NCI-H460 (cell line): Measurements from ENCODE around the gene CIC. TPM values are rescaled to one million over a fixed set of nuclear protein-coding genes. Genes with fewer than 3 reads are reported as not detected.
A peak's percentile ranks its signal among the peaks of the same experiment; 100 is the strongest.

ENCODE experiments used
- DNase-seq: peaks from one replicate; pipeline ENCODE4 v3.0.0-alpha.2; 2016; ENCODE audit warnings: low read depth; ENCODE audit errors: extremely low read depth
- total RNA-seq: library from RNA; depleted of rRNA; stranded (reverse); fragments of >200 nt; shearing (Covaris generic); gene quantifications from 2 replicates; pipeline ENCODE4 v1.2.3, GENCODE V29; 2014

CIC gene
- total RNA-seq, 1 experiment from 2014 or later = 7.7 TPM

DNA sequence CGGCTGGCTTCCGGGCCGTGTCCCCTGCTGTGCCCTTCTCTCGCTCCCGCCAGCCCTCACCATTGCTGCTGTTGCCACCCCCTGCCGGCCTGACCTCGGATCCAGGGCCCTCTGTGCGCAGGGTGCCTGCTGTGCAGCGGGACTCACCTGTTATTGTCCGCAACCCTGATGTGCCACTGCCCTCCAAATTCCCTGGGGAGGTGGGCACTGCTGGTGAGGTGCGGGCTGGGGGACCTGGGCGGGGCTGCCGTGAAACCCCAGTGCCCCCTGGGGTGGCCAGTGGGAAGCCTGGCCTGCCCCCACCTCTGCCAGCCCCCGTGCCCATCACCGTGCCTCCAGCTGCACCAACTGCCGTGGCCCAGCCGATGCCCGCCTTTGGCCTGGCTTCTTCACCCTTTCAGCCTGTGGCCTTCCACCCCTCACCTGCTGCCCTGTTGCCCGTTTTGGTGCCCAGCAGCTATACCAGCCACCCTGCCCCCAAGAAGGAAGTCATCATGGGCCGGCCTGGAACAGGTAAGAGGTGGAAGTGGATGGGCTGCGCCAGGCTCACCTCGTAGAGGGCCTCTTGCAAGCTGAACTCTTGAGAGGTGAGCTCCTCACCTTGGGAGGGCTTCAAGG lies 5.1 kb downstream of the CIC start:
- DNase-seq = no peak

DNA sequence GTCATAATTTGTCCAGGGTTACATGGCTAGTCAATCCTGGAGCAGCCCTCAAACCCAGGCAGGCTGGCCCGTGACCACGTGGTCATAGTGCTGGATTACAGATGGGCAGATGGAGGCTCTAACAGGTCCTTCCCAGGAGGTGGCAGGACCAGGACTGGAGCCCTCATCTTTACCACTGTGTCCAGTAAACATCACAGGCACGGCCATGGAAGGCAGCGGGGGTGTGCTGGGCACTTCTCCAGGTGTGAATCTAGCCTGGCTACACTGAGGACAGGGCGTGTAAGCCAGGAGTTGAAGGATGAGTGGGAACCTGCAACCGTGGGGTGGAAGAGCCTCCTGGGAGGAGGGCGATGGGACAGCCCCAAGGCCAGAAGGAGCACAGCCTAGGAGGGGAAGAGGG lies 6.1 kb downstream of the CIC start:
- DNase-seq = no peak

DNA sequence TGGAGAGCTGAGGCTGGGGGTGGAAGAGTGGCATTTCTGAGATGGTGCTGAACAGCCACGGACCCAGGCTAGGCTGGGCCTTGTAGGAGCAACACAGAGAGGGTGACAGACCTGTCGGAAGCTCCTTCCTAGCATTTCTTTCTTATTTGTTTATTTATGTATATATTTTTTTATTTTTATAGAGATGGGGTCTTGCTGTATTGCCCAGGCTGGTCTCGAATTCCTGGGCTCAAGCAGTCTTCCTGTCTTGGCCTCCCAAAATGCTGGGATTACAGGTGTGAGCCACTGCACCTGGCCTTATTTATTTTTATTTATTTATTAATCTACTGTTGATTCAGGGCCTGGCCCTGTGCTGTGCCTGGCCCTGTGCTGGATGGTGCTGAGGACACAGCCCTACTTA lies 6.5 kb downstream of the CIC start:
- no peak for DNase-seq

DNA sequence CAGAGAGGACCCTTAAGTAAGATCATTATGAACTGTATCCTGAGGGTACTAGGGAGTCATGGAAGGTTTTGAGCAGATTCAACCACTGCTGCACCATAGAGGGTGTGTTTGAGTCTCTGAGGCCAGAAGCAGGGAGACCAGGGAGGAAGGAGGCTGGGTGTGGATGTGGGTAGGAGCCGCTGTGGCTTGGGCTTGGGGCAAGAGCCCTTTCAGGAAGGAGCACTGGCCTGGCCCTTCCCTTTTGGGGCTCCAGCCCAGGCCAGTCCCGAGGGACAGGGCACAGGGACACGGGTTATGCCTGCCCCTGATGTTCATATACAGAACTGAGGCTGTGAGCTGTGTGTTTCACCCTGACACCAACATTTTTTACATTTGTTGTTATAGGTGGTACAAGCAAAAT lies 7.2 kb downstream of the CIC start:
- DNase-seq = no peak

GRCh38 chr19:42276821-42277220 lies 7.8 kb downstream of the CIC start:
- no peak for DNase-seq

DNA sequence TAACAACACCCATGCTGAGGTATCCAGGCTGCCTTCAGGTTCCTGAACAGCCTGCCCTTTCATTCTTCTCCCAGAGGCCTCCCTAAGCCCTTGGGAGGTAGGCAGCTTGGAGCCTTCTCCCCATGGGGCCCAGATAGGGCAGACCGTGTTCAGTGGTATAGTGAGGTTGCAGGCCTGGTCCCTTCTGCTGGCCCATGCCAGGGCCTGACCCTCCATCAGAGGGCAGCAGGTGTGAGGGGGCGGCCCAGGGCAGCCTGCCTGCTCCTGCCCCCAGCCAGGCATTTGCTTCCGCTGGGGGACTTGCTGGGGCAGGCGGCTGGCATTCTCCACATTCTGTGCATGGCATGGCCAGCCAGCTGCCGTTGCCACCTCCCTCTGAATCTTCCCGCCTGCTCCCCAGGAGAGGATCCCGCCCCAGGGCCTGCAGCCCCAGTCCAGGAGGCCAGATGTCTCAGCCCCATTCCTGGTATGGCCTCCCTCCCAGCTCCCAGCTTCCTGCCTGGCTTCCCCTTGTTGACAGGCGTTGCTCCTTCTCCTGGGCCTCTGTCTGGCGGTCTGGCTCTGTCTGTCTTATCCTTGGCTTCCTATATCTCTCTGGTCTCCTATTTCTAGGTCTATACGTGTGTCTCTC lies 8.9 kb downstream of the CIC start:
- no peak for DNase-seq

DNA sequence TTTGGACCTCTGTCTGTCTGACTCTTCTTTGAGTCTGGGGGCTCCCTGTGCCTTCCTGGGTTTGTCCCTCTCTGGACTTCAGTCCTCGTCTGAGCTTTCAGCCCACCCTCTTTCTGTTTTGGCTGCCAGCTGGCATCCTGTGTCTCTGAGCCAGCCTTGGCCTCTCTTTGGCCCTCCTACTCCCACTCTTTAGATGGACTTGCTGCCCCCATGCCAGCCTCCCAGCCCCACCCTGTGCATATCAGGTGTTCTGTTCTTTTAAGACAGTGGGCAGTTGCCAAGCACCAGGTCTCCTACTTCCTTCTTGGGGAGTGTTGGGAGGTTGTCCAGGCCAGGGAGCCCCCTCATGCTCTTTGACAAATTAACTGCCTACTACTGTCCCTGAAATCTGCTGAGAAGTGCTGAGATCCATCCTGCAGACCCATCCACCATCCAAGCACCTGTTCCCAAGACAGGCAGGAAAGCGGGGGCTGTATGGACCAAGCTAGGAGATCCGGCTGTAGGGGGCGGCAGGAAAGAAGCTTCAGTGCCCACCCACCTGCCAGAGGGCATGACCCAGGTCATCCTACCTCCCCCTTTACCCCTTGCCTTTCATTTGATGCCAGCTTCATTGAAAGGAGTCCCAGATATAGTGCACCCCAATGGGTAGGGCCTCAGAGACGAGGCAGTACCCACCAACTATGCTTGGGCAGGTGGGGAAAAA lies 9.6 kb downstream of the CIC start:
- no peak for DNase-seq

DNA sequence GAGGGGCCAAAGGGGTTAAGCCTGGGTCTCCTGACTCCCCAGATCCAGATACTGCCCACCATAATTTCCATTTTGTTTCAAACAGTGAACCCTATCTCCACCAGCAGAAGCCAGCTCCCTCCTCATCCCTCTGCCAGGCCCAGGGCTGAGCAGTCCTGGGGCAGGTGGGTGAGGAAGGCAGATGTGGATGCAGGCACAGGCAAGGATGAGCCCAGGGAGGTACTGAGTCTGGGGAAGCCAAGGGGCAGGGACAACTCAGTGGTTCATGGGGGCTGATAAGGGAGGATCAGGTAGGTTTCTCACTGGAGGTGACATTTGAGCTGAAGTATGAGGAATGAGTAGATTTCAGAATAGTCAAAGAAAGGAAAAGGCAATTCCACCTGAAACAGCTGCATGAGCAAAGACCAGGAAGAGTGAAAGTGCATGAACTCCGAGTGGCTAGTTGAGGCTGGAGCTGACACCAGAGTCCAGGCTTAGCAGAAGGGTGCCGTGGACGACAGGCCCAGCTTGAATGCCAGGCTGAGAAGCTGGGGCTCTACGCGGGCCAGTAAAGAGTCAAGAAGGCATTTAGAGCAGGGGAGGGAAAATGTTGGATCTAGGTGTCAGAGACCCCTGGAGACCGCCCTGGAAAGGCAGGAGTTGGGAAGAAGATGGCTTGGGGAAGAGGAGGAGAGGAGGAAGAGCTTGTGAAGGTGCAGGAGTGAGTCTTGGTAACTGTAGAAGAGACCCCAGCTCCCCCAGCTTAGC lies 10.3 kb downstream of the CIC start:
- DNase-seq = no peak

DNA sequence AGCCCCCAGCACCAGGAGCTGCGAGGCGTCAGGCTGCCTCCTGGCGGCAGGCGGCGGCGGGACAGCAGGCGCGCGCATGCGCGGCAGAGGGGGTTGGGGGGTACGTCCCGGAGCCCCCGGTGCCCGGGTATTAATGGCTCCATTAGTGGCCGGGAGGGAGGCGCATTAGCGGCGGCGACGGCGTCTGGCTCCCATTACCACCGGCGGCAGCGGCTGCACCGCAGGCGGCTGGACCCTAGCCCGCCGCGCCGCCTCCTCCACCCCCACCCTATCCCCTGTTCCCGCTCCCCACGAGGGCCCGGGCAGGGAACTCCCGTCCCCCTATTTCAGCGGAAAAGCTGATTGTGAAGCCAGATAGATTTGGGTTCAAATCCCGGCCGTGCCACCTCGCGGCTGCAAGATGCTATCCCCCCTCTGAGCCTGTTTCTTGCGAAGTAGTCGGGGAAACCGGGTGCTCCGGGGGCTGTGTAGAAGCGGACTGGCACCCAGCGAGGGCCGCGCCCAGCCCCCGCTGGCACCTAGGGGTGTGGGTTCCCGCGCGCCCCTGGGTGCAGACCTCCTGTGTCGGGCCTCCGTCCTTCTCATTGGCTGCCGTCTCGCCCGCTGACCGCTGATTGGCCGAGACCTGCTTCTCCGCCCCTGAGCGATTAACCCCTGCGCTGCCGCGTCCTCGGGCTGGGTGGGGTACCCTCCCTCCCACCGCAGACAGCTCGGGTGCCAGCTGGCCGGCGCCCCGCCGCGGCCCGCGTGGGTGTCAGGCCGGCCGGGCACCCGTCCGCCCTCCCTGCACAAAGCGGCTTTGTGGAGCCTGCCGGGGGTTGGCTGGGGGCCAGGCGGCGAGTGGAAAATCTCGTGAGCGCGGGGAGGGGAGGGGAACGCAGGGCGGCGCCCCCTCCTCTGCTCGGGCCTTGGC lies 11.1 kb downstream of the CIC start:
- DNase-seq = peak; percentile 68

- no peak for DNase-seq
These were observed 11.7 kb downstream of the CIC start for GRCh38 chr19:42280815-42281145.

DNA sequence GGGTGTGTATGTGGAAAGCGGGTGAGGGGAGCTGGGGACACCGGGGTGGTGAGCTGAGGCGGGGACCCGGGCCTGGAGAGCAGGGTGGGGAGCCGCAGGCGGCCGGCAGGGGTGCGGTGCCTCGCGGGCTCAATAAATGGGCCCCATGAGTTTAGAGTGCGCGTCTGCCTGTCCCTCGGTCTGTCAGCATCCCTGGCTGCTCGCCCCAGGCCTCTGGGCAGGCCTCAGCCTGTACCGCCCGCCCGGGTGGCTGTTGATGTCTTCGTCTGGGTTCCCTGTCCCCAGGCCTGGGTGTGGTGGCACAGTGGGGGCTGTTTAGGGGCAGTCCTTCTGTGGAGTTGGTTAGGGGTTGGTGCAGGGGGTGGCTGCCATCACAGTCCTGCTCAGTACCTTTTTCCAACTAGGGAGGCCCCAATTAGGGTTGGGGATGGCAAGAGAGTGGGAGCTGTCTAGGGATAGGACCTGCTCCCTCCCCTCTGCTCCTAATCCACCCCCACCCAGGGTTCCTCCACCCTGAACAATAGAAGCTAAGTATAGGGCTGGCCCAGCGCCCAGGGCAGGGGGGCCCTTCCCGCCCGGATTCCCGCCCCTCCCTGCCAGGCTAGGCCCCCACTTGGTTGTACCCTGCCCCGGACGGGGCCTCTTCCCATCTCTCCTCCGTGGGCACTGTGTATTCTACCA lies 12.2 kb downstream of the CIC start:
- no peak for DNase-seq

DNA sequence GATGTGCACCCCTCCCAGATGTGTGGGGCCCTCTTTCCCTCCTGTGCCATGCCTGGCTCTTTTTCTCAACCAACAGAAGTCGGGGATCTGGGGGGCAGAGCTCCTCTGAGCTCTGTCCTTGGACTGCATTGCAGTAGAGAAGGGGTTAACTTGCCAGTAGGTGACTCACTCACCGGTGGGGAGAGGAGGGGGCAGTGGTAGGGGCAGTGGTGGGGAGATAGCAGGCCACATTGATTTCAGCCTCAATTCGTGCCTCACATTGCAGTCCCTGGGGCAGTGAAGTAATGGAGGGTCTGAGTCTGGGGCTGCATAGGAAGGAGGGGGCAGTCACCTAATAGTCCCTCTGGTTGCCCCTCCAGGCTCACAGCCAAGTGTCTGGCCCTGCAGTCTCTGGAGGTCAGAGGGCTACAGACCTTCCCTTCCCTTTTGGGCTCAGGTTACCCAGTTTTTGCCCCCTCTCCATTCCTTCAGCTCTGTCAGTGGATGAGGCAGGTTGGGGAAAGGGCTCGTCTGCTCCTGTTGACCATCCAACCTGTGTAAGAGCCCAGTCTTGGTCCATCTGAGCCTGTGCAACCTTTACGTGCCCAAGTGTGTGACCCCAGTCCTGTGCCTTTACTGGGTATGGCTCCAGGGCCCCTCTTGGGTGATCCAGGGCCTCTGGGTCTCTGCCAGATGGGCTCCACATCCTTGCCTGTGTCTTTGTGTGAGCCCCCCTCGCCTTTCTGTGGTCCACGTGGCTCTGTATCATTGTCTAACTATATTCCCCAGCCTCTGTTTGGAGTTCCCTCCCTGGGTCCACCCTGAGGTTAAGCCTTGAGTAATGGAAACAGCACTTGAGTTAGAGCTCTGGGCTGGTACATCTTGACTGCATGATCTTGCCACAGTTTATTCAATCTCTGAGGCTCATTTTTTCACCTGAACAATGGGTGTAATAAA lies 13.0 kb downstream of the CIC start:
- no peak for DNase-seq

DNA sequence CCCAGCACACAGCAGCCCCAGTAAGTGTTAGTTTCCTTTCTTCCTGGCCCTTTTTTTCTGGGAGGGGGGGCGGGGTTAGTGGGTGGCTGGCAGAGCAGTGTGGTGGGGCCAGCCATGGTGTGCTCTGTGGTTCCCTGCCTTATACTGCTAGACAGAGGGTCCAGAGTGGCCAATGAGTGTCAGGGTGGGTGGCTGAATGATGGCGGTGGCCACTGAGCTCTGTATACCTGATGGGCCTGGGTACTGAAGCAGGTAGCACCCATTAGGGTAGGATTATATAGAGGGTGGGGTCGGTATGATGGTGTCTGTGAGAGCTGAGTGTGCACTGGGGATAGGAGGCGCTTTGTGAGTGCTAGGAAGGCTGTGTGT lies 13.8 kb downstream of the CIC start:
- no peak for DNase-seq

DNA sequence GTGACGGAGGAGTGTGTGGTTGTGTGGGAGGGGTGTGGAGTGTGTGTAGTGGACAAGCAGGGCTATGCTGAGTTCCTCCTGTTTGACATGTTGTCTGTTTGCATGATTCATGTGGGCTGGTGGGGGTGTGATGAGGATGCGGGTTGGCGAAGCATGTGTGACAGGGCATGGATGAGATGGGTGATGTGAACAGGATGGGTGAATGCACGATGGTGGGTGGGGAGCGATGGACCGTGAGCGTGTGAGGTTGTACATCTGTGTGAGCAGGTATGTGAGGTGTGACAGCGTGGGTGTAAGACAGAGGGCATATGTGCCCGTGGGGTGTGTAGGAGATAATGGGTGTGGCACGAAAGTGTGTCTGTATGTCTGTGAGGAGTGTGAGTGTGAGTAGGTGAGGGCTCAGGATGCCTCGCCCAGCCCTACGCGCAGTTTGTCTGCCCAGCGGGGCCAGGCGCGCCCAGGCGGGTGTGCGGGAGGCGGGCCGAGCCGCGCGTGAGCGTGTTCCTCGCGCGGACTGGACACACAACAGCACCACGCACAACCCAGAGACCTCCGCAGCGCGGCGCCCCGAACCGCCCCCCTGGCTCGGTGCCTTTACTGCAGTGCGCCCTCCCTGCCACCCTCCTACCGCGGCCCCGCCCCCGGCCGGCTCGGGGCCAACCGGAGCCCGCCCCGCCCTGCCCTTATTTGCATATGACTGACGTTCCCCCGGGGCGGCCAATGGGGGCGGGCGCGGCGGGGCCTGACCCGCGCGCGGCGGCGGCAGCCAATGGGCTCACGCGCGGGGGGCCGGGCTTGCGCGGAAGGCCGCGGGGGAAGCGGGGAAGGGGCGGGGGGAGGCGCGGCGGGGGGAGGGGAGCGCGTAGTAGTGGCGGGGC lies 14.4 kb downstream of the CIC start:
- DNase-seq = peak; percentile 85

- DNase-seq = peak; percentile 62
These were observed 15.0 kb downstream of the CIC start for GRCh38 chr19:42284066-42284501.

GRCh38 chr19:42284591-42285341 lies 15.7 kb downstream of the CIC start:
- DNase-seq = no peak

- DNase-seq = no peak
These were observed 16.5 kb downstream of the CIC start for GRCh38 chr19:42285541-42285941.
